IPS DF 4.7 (cell line): Measurements from ENCODE around the gene ELF4.
"Not testable (repeated sequence)": the region's sequence is repeated elsewhere in the genome, so short reads cannot be mapped to it uniquely, and the experiment has no call there.

Experiments
- DNase-seq: peaks from one replicate; pipeline ENCODE4 v3.0.0-alpha.2; 2013; ENCODE audit warnings: low spot score; ENCODE audit errors: extremely low read depth

ELF4 gene

GRCh38 chrX:130115119-130115885, 5.0 kb upstream of the ELF4 start:
- not testable (repeated sequence) for DNase-seq

- DNase-seq: no peak
Observed at GRCh38 chrX:130114141-130114588, 3.9 kb upstream of the ELF4 start.

GRCh38 chrX:130111220-130112154, 1.2 kb upstream of the ELF4 start:
- DNase-seq: no peak

GRCh38 chrX:130109429-130110378, 593 bp downstream of the ELF4 start:
- no peak for DNase-seq

GRCh38 chrX:130108647-130109428, 1.5 kb downstream of the ELF4 start:
- DNase-seq: no peak

GRCh38 chrX:130106071-130106470, 4.2 kb downstream of the ELF4 start:
- no peak for DNase-seq

GRCh38 chrX:130105244-130105643, 5.1 kb downstream of the ELF4 start:
- no peak for DNase-seq

- DNase-seq: no peak
Observed at GRCh38 chrX:130103605-130104004, 6.7 kb downstream of the ELF4 start.

GRCh38 chrX:130100180-130100579, 10.1 kb downstream of the ELF4 start:
- DNase-seq: no peak

GRCh38 chrX:130098210-130098552, 12.1 kb downstream of the ELF4 start:
- no peak for DNase-seq

- no peak for DNase-seq
Observed at GRCh38 chrX:130097507-130098209, 12.6 kb downstream of the ELF4 start.

- no peak for DNase-seq
Observed at GRCh38 chrX:130095249-130096030, 14.9 kb downstream of the ELF4 start.

GRCh38 chrX:130094696-130095095, 15.6 kb downstream of the ELF4 start:
- DNase-seq: no peak

- no peak for DNase-seq
Observed at GRCh38 chrX:130093271-130093670, 17.0 kb downstream of the ELF4 start.

- DNase-seq: no peak
Observed at GRCh38 chrX:130091980-130092522, 18.2 kb downstream of the ELF4 start.

- DNase-seq: no peak
Observed at GRCh38 chrX:130090364-130090763, 19.9 kb downstream of the ELF4 start.

- no peak for DNase-seq
Observed at GRCh38 chrX:130086447-130087206, 23.7 kb downstream of the ELF4 start.
